NCI-H1048 (cell line): ENCODE data around the gene LINC00632.

Source experiments
- DNase-seq: peaks from one replicate; lab custom pipeline; 2025; lab: John Stamatoyannopoulos, UW

The LINC00632 gene

DNA sequence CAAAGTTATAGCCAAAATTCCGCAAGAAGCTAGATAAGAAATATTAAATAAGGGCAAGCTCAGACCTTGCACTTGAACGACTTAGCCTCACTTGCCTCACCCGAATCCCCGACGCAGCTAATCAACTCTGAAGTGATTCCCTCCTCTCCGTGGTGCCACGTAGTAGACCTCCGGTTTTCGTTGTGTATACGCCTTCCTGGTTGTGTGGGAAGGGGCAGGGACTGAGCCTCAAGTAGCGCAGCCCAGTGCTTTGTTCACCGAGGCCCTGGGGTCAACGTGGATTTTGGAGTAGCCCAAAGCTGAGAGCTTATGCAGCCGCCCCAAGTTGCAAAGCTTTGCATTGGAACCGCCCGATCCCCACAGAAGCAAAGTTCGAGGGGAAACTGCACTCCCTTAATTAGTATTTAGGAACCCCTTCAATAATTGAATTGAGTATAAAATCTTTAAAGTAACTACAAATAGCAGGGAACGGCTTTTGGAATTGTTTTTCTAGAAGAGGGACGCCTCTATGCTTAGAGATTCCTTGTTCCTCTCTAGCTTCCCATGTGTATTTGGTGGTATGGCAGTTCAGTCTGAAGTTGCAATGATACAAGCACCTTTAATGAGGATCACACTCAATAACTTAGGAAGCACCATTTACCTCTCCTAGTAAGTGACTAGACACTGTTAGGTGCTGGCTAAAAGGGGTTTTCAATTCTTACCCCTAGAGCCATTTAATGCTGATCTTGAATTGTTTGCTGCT lies 55.7 kb downstream of the LINC00632 start:
- DNase-seq, result no peak

GRCh38 chrX:140766024-140766611 lies 56.6 kb downstream of the LINC00632 start:
- no peak for DNase-seq

DNA sequence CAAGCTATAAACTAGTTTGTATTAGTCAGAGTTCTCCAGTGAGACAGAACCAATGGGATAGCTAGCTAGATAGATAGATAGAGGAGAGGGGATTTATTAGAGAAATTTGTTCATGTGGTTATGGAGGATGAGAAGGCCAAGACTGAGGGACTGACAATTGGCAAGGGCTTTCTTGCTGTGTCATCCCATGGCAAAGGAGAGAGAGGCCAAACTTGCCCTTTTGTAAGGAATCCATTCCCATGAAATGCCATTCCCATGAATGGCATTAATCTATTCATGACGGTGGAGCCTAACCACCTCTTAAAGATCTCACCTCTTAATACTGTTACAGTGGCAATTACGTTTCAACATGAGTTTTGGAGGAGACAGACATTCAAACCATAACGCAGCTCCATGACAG lies 58.1 kb downstream of the LINC00632 start:
- DNase-seq, result no peak

DNA sequence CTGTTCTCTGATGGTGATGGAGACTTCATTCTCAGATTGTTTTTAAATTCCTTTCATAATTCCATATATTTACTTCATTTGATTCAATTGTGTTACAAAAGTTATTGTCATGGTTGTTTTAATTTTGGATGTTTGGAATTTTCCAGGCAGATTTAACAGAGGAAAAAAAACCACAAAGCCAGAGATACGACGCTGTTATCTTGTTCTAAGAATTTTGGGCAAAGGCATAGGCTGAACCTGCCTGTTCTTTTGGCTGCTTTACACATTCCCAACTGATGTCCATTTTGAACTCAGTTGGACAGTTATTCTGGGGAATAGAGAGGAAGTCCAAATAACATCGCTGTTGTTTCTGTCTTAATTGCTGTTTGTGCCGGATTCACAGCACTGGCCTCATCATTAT lies 65.7 kb downstream of the LINC00632 start:
- DNase-seq, result no peak

DNA sequence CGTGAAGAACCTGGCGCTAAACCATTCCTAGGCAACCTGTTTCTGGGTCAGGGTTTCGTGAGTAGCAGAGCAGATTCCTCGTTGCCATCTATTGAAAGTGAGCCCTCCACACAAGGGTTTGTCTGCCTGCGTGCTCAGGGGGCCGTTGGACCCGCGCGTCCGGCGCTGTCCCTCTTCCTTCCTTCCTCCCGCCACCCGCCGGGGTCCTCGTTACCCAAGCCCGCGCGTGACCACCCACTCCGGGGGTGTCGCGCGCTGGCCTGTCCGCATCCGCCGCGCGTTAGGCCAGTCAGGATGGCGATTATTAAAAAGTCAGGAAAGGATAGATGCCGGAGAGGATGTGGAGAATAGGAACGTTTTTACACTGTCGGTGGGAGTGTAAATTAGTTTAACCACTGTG lies 66.8 kb downstream of the LINC00632 start:
- no peak for DNase-seq

DNA sequence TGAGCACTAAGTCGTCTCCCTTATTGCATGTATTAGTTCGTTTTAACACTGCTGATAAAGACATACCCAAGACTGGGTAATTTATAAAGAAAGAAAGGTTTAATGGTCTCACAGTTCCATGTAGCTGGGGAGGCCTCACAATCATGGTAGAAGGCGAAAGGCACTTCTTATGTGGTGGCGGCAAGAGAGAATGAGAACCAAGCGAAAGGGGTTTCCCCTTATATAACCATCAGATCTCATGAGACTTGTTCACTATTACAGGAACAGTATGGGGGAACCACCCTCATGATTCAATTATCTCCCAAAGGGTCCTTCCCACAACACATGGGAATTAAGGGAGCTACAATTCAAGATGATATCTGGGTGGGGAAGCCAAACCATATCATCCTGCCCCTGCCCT lies 85.1 kb downstream of the LINC00632 start:
- DNase-seq, result no peak

DNA sequence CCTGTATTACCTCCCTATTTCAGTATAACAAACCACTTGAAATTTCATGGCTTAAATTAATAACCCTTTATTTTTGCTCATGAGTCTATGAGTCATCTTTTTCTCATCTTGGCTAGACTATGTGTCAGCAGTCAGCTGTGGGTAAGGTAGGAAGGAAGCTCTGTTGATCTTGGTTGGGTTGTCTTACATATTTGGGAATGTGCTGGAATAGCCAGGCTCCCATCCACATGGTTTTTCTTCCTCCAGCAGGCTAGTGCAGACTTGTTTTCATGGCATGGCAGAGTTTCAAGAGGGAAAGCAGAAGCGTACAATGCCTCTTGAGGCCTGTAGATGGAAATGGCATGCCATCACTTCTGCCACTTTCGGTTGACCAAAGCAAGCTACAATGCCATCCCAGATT lies 89.7 kb downstream of the LINC00632 start:
- DNase-seq, result no peak

- no peak for DNase-seq
Measured at GRCh38 chrX:140804292-140804691, 94.7 kb downstream of the LINC00632 start.

DNA sequence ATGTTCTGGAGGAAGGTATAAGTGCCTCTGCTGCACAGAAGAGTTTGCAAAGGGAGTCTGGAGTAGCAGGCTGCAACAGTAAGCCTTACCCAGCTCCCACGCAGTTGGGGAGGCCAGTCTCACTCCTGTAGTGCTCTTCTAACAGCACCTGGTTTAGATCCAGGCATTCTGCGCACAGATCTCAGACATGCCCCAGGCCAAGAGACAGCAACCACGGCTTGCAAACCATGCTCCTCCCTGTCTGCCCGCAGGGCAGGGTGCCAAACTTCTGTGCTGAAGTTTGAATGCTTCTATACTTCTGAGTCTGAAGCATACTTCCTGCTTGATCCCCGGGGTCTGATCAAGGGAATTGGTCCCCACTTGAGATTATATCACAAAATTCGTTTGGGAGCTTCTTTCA lies 106.3 kb downstream of the LINC00632 start:
- no peak for DNase-seq

GRCh38 chrX:140817943-140818342 lies 108.4 kb downstream of the LINC00632 start:
- no peak for DNase-seq

- DNase-seq, result no peak
Measured at GRCh38 chrX:140821280-140821679, 111.7 kb downstream of the LINC00632 start.

- no peak for DNase-seq
Measured at GRCh38 chrX:140822184-140822583, 112.6 kb downstream of the LINC00632 start.

DNA sequence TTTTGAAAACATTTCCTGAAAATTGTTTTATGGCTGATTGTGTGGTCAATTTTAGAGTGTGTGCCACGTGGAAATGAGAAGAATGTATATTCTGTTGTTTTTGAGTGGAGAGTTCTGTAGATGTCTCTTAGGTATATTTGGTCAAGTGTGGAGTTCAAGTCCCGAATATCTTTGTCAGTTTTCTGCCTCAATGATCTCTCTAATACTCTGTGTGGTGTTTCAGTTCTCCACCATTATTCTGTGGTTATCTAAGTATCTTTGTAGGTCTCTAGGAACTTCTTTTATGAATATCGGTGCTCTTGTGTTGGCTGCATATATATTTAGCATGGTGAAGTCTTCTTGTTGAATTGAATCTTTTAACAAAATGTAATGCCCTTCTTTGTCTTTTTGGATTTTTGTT lies 113.3 kb downstream of the LINC00632 start:
- no peak for DNase-seq

DNA sequence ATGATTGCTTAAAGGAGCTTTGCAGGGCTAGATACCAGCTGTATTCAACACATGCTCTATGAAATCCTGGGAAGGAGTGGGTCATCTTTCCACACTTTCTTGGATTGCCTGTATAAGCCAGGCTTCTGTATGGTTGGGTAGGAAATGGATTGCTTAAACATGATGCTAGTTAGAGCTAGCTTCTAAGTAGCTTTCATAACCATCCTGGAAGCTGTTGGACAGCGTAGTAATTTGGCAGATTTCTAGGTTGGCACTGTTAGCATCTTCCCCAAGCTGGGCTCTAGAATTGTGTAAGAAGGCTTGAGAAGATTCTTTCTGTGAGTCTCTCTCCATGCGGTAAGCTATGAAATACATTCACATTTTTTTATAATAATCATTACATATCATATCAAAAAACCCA lies 127.3 kb downstream of the LINC00632 start:
- no peak for DNase-seq
